ENCODE data around the gene NHERF1.

The NHERF1 gene

DNA sequence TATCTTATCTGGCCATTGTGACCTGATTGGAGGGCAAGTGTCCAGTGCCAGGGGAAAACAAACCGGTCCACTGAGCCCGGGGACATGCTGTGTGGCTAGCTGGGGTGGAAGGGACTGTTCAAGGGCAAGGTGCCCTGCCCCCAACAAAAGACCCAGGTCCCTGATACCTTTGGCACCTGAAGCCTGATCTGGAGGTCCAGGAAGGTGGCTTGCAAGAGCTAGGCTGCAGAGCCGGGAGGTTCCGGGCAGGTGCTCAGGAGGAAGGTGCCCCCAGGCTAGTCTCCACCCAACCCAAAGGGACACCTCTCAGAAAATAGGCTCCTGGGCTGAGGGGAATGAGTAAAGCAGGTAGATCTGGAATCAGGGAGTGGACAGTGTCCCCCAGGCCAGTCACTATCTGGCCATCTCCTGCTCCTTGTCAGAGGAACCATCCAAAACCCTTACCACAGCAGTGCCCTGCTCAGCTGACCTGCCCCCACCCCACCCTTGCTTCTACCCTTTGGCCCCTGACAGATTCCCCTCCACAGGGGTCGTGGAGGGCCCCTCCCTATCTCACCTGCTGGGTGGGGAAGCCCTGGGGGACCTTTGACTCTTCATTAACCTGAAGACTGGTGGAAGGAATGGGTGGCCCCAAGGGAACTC is 21.5 kb downstream of the NHERF1 start:
- DNase-seq, result no peak

DNA sequence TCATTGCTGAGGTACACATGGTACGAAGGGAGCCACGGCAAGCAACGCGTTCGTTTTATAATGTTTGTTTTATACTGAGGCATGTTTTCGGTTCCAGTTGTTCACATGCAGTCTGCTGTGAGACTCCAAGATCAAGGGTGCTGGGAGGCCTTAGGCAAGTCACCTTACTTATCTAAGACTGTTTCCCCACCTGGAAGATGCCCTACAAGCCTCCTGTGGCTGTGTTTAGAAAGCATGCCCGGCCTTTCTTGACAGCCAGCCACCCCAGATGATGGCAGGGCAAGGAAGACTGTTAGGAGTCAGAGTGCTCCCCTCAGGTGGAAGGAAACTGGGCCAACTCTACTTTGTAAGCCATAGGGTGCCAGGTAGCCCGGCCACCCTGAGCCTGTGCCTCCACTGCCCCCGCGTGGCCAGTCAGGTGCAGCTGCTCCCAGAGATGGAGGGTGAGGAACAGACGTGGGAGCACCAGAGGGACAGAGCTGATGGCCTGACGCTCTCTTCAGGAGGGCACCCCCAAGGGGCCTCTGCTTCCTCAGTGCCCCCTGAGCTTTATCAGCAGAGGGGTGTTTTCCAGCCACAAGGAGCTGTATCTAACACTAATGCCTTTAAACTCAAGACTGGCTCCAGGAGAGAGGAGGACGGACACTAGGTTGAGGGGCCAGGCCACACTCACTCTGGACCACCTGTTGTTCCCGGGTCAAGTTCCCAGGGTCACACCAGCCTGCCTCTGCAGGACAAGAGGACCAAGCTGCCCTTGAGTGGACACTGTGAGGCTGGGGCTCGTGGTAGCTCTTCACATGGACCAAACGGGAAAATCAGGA is 22.3 kb downstream of the NHERF1 start:
- no peak for DNase-seq

DNA sequence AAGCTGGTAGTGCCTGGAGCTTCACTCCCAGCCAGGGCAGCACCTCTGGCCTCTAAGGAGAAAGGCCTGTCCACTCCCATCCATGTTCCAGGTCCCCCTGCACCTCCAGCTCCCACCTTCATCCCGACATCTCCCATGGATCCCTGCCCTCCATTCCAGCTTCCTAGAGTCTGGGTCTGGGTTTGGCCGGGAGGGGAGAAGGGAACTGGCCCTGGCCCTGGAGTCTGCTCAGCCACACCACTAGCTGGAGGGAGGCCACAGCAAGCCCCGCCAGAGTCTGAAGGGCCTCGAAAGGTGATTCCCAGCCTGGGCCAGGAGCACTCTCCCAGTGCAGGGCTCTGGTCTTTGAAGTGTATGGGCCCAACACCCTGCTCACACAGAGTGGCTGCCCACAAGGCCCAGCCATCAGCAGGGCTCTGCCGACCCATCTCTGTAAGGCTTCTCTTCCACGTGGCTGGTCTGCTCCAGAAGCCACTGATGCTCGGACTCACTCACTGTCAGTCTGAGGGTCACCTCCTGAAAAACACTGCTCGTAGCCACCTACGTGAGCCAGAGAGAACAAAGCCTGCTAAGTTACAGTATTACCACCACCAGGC is 23.0 kb downstream of the NHERF1 start:
- no peak for DNase-seq

DNA sequence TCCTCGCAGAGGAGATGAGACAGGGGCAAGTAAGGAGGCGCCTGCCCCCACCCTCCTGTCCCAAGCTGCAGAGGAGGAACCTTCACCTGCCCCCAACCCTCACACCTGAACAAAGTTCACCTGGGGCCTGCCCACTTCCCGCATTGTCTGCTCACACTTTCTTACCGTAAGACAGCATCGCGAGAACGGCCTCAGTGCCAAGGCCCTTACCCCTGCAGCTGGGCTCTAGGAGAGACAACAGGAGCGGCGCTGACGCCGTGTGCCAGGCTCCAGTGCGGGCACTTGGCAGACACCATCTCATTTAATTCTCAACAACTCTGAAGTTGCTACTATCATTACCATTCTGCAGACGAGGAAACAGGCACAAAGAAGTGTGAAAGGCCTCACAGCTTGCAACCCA is 23.6 kb downstream of the NHERF1 start:
- DNase-seq, result no peak

DNA sequence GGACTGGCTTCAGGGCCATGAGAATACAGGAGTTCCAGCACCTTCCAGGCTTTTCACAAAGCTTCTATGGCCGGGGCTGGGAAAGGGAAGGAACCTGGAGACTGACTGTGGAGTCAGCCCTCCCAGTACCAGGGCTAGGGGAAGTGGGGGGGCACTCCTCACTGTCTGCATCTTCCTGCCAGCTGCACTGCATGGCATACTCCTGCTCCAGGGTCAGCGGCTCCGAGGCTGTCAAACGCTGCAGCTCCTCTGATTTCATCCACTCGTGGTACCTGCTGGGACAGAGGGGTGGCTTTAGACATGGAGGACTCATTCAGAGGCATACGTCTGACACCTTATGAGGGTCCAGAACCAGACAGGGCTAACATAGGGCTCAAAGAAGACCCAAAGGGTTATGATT is 25.0 kb downstream of the NHERF1 start:
- DNase-seq, result no peak

DNA sequence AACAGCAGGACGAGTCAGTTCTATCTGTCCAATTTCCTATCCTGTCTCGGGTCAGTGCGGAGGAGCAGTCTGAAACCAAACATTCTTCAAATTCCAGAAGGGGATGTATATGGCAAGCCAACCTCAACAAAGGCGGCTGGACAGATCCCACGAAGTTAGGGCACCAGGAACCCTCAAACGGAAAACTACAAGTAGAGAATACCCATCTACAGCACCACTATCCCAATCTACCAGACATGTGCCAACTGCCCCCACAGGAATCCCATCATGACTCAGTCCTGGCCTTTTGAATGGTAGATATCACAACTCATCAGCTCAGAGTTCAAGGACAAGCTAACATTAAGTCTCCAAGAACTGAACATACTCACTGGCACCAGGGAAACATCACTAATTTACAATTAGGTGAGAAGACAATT is 25.5 kb downstream of the NHERF1 start:
- DNase-seq, result peak; percentile 55

DNA sequence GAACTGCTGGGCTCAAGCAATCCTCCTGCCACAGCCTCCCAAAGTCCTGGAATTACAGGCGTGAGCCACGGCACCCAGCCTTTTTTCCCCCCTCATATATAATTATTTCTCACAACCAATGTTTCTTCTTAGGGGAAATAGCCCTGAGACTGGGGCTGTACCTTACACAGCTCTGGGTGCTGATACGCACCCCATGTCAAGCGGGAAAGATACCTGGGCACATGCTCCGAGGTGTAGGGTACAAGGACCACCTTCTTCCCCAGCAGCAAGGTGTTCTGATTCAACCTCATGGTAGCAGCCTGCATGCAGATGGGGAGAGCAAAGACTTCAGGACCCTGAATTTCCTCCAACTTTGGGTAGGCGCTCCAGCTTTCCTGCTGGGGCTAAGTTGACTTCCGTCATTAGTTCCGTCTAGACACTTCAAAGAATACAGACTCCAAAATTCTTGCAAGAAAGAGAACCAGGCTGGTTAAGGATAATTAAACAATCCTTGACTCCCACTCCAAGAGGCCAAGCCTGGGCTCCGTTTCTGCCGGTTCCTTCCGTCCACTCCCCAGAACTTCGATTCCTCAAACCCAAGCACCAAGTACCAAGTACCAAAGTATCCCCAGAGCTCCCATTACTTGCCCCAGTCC is 27.1 kb downstream of the NHERF1 start:
- no peak for DNase-seq

DNA sequence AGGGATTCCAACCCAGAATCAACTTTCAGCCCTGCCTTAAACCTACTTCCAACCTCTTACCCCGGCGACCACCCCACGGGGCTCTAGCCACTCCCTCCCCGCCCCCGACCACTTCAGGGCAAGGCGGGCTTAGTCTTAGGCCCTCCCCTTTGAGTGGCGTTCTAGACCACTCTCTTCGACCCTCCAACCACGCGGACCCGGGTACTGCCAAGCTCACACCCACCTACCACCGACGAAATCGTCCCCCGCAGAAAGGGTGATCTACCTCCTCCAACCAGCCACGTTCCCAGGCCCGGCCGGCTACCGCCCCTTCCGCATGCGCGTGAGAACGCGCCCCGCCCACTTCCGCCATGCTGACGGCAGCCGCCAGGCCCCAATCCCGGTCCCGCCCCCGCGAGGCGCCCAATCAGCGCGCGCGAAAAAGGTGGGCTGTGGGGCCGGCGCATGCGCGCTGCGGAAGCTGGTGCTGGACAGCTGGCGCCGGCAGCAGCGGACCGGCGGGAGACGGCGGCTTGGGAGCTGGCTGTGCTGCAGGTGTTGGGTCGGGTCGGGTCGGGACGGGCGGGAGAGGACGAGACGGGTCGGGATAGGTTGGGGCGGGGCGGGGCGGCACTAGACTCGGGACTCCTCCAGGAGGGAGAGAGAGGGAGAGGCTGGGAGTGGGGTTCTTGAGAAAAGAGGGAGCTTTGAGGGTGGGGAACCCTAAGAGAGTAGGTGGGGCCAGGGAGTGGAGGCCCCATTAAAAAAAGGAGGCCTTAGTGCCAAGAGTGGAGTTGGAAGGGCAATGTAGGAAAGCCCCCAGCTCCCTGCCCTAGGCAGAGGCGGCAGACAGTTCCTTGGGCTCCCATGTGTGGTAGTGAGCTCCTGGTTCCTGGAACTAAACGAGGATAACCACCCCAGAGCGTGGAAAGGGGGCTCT is 27.9 kb downstream of the NHERF1 start, which contains the start of gene NAT9:
Gene NAT9 (minus strand): TSS at position 302 of the 919 bp plus-strand sequence. CDS start 647 bp downstream, outside the sequence.
- DNase-seq, result peak; percentile 94

DNA sequence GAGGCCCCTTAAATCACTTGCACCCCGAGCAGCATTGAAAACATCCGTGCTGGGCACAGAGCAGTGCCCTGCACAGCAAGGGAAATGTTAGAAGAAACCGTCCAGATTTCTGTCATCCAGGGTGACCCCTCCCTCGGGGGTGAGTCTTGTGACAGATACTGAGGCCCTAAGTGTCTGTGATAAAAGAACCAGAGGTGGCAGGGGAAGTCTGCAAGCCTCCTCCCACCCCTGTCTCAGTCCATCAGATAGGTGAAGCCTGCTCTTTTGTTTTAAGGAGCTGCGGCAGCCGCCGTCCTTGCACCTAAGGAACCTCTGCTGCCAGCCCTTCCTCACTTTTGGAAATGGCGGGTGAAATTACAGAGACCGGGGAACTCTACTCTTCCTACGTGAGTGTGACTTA is 28.6 kb downstream of the NHERF1 start:
- no peak for DNase-seq

DNA sequence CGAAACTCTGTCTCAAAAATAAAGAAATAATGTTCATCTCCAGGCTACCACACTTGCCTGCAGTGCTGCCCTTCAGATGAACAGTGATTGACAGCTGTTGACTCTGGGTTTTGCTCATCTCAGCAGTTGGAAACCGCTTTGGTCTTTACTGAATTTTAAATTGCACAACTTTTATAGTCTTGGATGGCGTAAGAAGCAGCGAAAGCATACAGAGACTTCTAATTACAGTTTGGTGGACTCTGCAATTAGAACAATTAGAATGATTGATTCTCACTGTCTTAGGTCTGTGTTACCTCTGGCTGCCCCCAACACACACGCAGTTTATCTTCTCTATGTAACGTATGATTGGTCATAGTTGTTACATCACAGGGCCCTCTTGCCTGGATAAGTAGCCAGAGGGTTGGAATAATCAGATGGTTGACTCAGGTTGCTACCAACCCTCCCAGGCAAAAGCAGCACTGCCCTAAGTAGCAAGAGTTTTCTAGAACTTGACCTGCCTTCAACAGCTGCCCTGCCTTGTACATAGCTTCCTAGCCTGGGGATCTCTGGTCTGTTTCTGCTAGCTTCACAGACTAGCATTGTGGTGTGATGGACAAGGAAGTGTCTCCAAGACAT is 29.6 kb downstream of the NHERF1 start:
- no peak for DNase-seq

DNA sequence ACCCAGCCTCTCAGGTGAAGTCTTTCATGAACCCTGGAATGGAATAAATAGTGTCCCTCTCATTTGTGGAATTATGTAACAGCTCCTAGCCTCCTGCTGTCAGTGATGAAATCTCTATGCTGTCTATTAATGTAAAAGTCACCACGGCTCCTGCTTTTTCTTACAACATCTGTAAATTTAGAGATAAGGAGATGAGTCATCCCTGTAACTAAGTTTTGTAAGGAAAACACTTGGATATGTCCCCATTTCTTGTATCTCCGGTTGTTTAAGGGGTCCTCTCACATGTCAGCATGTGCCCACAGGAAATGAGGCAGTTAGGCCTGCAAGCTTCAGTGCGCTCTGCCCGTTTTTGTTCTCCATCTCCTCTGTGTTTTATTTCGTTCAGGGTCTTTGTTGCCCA is 30.5 kb downstream of the NHERF1 start:
- no peak for DNase-seq

DNA sequence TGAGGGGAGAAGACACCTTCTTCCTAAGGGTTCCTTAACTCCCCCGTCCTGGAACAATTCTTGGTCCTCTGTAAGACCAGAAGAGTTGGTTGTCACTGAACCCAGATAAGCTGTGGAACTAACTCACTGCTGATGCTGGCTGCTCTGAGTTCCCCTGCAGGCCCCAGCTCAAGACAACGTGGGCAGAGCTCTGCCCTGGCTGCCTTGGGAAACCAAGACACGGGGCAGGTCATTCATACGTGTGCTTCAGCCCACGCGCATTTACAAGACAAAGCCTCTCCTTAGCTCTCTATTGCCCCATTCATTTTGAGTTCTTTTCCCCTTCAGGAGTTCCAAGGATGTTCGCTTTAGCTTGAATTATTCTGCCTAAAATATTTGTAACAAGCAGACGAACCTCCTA is 31.1 kb downstream of the NHERF1 start:
- DNase-seq, result no peak

DNA sequence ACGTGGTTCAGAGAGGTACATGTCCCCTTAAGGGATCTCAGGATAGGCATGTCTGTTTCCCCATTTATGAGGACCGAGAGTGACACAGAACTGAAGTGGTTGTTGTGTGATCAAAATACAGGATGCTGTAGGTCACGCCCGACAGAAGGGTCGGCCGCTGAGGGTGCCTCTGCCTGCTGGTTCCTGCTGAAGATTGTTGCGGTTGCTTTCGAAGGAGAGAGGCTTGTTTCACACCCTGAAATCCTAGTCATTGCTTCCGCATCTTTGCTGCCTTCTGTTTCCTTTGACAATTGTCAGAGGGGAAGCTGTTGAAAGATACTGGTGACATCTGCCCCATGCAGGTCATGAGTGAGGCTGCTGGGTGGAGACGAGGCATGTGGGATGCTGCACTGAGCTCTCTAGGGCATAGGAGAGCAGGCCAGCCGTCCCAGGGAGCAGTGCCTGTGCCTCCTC is 31.5 kb downstream of the NHERF1 start:
- no peak for DNase-seq

DNA sequence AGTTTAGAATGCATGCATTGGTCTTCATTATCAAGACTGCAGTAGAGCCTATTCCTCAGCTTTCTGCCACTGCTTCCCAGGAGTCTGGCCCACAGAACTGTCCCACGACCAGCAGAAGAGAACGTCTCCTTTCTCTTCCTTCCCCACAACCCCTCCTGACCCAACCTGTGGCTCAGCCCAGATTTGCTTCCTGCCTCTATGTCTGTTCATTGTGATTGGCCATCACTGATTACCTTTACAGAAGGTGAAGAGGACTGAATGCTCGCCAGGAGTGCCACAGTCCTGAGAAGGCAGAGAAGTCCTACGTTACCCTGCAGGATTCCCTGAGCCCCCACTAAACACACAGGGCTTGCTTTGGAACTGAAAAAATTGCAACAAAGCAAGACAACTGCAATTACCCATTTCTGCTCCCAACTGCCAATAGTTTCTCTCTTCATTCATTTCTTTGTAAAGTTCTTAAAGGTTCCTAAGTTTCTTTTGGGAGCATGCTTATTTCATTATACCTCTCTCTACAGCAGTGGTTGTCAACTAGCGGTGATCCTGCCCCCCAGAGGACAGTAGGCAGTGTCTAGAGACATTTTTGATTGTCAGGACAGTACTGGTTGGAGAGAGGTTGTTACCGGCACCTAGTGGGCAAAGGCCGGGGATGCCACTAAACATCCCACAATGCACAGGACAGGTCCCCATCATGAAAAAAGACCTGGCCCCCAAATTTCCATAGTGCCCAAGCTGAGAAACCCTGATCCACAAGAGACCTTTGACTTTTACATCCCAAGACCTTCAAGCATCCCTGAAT is 32.2 kb downstream of the NHERF1 start:
- no peak for DNase-seq

DNA sequence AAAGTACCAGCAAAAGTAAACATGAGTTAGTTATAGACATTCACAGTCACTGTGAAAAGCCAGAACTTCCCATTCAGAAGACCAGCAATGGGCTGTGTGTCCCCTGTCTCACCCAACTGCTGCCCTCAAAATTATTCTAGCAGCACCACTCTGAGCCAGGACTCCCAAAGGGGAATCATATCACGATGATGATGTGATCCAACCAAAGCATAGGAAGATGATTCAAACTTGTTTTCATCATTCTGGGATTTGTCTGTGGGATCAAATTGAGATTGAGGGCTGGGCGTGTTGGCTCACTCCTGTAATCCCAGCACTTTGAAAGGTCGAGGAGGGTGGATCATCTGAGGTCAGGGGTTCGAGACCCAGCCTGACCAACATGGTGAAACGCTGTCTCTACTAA is 34.1 kb downstream of the NHERF1 start:
- no peak for DNase-seq

DNA sequence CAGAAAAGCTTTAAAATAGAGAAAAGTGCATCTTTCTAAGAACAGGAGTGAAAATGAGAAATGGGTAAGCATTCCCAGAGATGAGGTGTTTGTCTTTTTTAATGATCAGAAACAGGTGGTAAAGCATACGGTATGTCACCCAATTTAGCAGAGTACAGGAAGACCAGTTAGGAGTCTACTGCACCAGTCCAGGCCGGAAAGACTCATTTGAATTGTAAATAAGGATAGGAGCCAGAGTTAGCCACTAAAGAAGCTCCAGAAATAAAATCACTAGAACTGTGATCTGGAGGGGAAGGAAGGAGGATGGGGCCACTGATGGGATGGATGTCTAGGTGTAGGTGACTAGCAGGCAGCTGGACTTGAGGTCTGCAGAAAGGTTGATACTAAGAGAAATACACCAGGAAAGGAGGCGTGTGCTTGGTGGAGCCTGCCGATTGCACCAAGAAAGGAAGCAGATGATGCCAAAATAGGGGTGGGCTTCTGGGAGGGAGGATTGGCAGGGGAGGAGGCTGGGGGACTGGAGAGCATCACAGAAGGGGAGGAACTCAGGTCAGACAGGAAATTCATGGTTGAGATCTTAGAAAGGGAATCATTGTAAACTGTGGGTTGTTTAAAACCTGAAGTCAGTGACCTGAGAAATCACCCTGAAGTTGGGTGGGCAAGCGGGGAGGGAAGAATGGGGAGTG is 35.8 kb downstream of the NHERF1 start:
- no peak for DNase-seq

DNA sequence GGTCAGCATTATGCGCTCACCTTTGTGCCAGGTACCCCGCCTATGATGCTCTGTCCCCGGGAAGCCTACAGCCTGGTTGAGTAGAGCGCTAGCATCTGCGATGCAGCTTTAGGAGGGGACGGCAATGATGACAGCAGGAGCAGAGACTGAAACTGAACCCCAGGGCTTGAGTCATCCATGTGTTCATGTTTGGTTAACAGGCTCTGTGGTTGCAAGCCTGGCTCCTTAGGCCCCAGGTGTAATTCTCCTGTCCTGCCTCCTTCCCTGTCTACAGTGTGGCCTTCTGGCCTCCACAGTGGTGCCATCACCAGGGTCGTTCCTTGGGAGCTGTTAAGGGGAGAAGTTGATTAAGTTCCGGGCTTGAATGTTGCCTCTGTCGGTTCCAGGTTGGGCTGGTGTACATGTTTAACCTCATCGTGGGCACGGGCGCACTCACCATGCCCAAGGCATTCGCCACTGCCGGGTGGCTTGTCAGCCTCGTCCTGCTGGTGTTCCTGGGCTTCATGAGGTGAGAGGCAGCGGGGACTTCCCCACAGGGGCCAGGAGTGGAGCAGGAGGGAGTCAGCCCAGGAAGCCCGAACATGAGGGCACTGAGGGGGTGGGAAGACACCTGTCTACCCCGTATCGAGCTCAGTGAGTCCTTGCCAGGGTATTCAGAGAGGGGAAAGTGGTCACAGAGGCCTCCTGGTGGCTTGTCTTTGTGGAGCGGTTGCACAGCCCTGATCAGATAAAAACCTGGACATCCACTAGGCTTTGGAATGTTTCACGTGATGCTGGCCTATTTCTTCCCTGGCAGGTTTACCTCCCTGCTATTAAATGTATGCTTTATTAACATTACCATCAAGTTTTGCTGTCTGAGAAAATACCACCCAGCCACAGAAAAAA is 36.9 kb downstream of the NHERF1 start:
- DNase-seq, result no peak

DNA sequence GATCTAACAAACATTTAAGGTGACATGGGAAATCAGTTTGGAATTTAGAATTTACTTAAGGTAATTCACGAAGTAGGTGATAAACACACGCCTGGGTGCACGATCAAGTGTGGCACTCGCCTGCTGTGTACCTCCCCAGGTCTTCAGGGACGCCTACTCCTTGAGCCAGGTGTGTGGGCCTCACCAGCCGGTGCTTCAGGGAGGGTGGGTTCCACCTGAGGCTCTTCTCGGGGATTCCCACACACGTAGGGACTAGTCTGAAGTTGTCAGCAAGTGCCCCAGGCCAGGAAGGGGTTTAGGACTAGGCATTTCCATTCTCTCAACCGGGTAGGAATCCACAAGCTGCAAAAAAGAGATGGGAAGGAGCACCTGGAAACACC is 37.5 kb downstream of the NHERF1 start:
- DNase-seq, result no peak

DNA sequence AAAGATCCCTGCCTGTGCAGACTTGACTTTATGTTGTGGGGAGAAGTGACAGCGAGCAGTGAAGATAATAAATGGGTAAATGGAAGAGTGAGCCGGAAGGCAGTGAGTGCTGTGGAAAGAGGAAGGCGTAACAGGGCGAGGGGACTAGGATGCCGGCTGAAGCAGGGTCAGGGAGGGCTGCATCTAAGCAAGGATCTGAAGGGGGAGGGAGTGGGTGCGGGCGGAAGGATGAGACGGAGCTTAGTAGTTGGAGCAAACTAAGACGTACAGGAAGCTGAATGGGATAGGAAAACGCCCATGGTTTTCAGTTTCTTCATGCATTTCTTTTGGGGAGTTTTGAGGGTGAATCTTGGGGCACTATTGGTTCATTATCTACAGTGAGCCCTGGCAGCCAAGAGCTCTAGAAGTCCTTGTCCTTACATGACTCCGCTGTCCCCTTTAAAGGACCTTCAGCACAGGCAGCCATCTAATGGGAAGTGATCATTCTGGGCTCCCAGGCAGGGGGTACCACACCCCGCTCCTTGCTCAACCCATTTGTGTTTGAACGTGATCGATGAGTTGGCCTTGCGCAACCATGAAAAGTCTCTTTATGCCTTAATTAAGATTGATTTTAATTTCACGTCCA is 38.1 kb downstream of the NHERF1 start:
- DNase-seq, result no peak

Measured in fibroblast of upper back skin (primary cell).